HL-60 (cell line): ENCODE measurements around the gene KCNK15.

Source experiments
- GABPA ChIP-seq: IDR thresholded peaks from 2 replicates; pipeline ENCODE4 v1.6.1; 2012; ENCODE audit warnings: low read depth
- POLR2AphosphoS5 ChIP-seq: IDR thresholded peaks from 2 replicates; pipeline ENCODE4 v1.6.1; 2012; ENCODE audit warnings: low read depth
- TF ChIP-seq, protein P1 (sequence below): IDR thresholded peaks from one replicate; pipeline ENCODE4 v1.5.1; 2011; ENCODE audit warnings: low read length, control low read depth, inconsistent platforms; ENCODE audit not compliant: insufficient read depth

DNA sequence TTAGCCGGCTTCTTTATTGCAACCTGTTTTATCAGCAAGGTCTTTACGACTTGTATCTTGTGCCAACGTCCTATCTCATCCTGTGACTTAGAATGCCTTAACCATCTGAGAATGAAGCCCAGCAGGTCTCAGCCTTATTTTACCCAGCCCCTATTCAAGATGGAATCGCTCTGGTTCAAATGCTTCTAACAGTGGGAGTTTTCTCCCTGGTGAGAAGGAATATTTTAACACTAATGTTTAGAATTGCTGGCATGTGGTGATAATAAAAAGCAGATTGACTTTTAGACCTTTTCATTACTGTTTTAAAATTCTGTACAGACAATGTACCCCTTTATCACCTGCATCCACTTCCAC, 9.9 kb upstream of the KCNK15 start:
- TF ChIP-seq, protein P1, sequence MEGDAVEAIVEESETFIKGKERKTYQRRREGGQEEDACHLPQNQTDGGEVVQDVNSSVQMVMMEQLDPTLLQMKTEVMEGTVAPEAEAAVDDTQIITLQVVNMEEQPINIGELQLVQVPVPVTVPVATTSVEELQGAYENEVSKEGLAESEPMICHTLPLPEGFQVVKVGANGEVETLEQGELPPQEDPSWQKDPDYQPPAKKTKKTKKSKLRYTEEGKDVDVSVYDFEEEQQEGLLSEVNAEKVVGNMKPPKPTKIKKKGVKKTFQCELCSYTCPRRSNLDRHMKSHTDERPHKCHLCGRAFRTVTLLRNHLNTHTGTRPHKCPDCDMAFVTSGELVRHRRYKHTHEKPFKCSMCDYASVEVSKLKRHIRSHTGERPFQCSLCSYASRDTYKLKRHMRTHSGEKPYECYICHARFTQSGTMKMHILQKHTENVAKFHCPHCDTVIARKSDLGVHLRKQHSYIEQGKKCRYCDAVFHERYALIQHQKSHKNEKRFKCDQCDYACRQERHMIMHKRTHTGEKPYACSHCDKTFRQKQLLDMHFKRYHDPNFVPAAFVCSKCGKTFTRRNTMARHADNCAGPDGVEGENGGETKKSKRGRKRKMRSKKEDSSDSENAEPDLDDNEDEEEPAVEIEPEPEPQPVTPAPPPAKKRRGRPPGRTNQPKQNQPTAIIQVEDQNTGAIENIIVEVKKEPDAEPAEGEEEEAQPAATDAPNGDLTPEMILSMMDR: no peak
- TF ChIP-seq POLR2AphosphoS5: no peak
- TF ChIP-seq GABPA: no peak
